ENCODE results near the gene FSHB.
"Not testable (repeated sequence)": the region's sequence is repeated elsewhere in the genome, so short reads cannot be mapped to it uniquely, and the experiment has no call there.

FSHB gene

GRCh38 chr11:30261821-30262220 is 31.0 kb downstream of the FSHB start:
- H3K4me3 ChIP-seq (ENCODE audit: low read depth, low read length), result no peak overlapping the region
- TF ChIP-seq CTCF (conservative IDR thresholded peaks at IDR 0.05; ENCODE audit: low read depth, low read length), result no peak
- no peak for DNase-seq (ENCODE audit: low read depth)

DNA sequence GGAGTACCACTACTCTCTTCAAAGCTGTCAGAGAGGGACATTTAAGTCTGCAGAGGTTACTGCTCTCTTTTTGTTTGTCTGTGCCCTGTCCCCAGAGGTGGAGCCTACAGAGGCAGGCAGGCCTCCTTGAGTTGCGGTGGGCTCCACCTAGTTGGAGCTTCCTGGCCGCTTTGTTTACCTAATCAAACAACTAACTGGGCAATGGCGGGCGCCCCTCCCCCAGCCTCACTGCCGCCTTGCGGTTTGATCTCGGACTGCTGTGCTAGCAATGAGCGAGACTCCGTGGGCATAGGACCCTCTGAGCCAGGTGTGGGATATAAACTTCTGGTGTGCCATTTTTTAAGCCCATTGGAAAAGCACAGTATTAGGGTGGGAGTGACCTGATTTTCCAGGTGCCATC is 37.8 kb downstream of the FSHB start:
- not testable (repeated sequence) for DNase-seq (ENCODE audit: low read depth); H3K4me3 ChIP-seq (ENCODE audit: low read depth, low read length)

GRCh38 chr11:30270671-30271070 is 39.9 kb downstream of the FSHB start:
- no peak for DNase-seq (ENCODE audit: low read depth)
- no peak overlapping the region for H3K4me3 ChIP-seq (ENCODE audit: low read depth, low read length)
- TF ChIP-seq CTCF (conservative IDR thresholded peaks at IDR 0.05; ENCODE audit: low read depth, low read length), result no peak

DNA sequence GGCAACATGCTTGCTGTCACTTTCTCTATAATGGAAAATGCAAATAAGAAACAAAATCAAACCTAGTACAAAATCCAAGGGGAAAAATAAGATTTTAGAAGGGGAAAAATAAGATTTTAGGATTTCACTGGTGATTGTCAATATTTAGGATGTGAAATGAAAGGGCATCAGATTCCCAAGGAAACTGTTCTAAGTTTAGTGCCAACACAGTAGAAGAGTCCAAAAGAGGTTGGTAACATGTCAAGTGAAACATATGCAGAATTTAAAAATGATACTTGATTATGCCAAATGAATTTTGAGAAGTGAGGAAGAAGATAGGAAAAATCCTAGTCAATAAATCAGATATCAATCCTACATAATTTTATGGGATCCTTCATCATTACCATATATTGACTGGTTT is 46.4 kb downstream of the FSHB start:
- H3K4me3 ChIP-seq (ENCODE audit: low read depth, low read length), result no peak overlapping the region
- no peak for DNase-seq (ENCODE audit: low read depth)
- TF ChIP-seq CTCF (conservative IDR thresholded peaks at IDR 0.05; ENCODE audit: low read depth, low read length), result no peak

GRCh38 chr11:30279796-30280195 is 49.0 kb downstream of the FSHB start:
- no peak for DNase-seq (ENCODE audit: low read depth)
- no peak overlapping the region for H3K4me3 ChIP-seq (ENCODE audit: low read depth, low read length)
- TF ChIP-seq CTCF (conservative IDR thresholded peaks at IDR 0.05; ENCODE audit: low read depth, low read length), result no peak

DNA sequence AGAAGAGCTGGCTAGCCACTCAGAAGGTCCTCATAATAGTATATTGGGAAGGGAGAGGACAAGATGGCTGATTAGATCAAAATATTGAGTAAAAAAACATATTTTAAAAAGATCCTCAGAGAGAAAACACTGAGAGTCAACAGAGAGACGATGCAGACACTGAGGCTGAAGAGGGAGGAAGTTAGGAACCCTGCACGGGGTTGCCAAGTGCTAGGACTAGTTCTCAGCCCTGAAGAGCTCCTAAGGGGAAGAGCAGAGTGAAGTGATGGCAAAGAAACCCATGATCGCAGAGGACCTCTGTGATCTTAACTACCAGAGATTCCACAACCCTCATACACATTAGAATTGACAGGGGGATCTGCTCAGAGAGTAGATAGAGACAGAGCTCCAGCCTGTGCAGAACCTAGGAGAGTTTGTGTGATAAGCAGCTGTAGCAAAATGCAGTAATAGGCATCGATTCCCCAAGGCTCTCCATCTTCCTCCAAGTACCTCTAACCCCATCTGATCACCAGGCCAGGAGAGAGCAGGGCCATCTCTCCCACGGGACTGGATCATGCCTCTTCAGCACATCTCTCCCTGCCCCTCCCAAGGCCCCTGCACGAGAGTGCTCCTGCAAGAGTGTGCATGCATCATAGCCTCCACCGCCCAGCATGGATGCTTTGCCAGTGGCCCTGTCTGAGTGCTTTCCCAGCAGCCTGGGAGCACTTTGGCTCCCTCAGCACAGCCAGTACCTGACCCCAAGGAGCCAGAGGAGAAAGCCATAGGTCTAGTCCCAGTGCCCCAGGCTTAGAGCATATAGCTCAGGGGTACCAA is 50.9 kb downstream of the FSHB start:
- TF ChIP-seq CTCF (conservative IDR thresholded peaks at IDR 0.05; ENCODE audit: low read depth, low read length), result no peak
- no peak for DNase-seq (ENCODE audit: low read depth)
- H3K4me3 ChIP-seq (ENCODE audit: low read depth, low read length), result no peak overlapping the region

DNA sequence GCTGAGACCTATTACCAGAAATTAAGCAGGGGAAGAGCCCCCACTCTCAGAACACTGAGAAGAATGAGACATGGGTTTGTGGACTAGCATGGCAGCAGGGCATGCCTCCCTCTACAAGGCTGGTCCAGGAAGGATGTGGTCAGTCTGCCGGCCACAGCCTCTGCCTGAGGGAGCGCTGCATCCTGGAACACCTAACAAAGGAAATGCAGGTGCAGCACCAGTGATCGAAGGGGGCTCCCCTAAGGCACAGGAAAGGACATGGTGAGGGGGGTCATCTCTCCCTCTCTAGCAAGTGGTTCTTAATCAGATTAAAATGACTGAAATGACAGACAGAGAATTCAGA is 51.4 kb downstream of the FSHB start:
- no peak for DNase-seq (ENCODE audit: low read depth)
- TF ChIP-seq CTCF (conservative IDR thresholded peaks at IDR 0.05; ENCODE audit: low read depth, low read length), result no peak
- no peak overlapping the region for H3K4me3 ChIP-seq (ENCODE audit: low read depth, low read length)
